Naive thymus-derived CD8-positive, alpha-beta T cell (primary cell): ENCODE results near the gene FBXL14. TPM values are rescaled to one million over a fixed set of nuclear protein-coding genes. Genes with fewer than 3 reads are reported as not detected.

Experiments used
- ATAC-seq, 2 donors: fragments of 150-1000 bp; cut with Tn5 transposase in 1 of 2; sonication (Bioruptor Pico), chemical (Tn5 transposase) in 1 of 2; 1 replicate in 1 of 2; 2 replicates in 1 of 2; pipeline ENCODE4 v1.10.0; 2021; ENCODE audit warnings: mild to moderate bottlenecking in 2 of 2, moderate library complexity in 2 of 2
- POLR2A ChIA-PET: fragments of 350-600 bp; sonication (Branson Sonifier 250); formaldehyde crosslinking; loops from one replicate; lab custom pipeline; 2021; ENCODE audit warnings: antibody characterized with exemption; lab: Charles Lee
- DNase-seq, 10 donors: peaks; one replicate each; pipeline versions ENCODE4 v3.0.0 to v3.0.0-alpha.2; 2020 to 2022
- H3K27ac Mint-ChIP-seq, 10 donors: one replicate each; pipeline ENCODE4 v1.8.0; 2020 to 2022; ENCODE audit warnings: mild to moderate bottlenecking in 10 of 10, mixed read lengths in 10 of 10, moderate library complexity in 4 of 10, inconsistent platforms in 1 of 10
- H3K27me3 Mint-ChIP-seq, 5 donors: one replicate each; pipeline ENCODE4 v1.8.0; 2021 to 2022; ENCODE audit warnings: mixed read lengths in 5 of 5
- H3K36me3 Mint-ChIP-seq, 3 donors: one replicate each; pipeline ENCODE4 v1.8.0; 2020 to 2022; ENCODE audit warnings: mixed read lengths in 3 of 3, mild to moderate bottlenecking in 2 of 3, inconsistent platforms in 1 of 3
- H3K4me1 Mint-ChIP-seq, 4 donors: one replicate each; pipeline ENCODE4 v1.8.0; 2021 to 2022; ENCODE audit warnings: mixed read lengths in 4 of 4
- H3K4me3 Mint-ChIP-seq, 10 donors: one replicate each; pipeline ENCODE4 v1.8.0; 2020 to 2022; ENCODE audit warnings: mild to moderate bottlenecking in 10 of 10, mixed read lengths in 10 of 10, moderate library complexity in 6 of 10, inconsistent platforms in 1 of 10
- H3K9me3 Mint-ChIP-seq, 9 donors: one replicate each; pipeline ENCODE4 v1.8.0; 2020 to 2022; ENCODE audit warnings: mixed read lengths in 9 of 9, mild to moderate bottlenecking in 3 of 9, inconsistent platforms in 1 of 9, moderate library complexity in 1 of 9
- polyA plus RNA-seq, 3 donors: library from polyadenylated mRNA; unstranded; fragments of 300-500 nt; fragmentation: Illumina TruSeq; gene quantifications; one replicate each; pipeline ENCODE4 v1.2.3, GENCODE V29; 2021
- total RNA-seq, 8 experiments: library from RNA in 2 of 8; stranded (reverse) in 2 of 8; gene quantifications; one replicate each; pipeline ENCODE4 v1.2.3 and lab custom pipeline; 2021 to 2026

Gene FBXL14
- total and polyA plus RNA-seq, 5 experiments from 2014 or later = 12.1 to 38.8 (median 24.5) TPM

DNA sequence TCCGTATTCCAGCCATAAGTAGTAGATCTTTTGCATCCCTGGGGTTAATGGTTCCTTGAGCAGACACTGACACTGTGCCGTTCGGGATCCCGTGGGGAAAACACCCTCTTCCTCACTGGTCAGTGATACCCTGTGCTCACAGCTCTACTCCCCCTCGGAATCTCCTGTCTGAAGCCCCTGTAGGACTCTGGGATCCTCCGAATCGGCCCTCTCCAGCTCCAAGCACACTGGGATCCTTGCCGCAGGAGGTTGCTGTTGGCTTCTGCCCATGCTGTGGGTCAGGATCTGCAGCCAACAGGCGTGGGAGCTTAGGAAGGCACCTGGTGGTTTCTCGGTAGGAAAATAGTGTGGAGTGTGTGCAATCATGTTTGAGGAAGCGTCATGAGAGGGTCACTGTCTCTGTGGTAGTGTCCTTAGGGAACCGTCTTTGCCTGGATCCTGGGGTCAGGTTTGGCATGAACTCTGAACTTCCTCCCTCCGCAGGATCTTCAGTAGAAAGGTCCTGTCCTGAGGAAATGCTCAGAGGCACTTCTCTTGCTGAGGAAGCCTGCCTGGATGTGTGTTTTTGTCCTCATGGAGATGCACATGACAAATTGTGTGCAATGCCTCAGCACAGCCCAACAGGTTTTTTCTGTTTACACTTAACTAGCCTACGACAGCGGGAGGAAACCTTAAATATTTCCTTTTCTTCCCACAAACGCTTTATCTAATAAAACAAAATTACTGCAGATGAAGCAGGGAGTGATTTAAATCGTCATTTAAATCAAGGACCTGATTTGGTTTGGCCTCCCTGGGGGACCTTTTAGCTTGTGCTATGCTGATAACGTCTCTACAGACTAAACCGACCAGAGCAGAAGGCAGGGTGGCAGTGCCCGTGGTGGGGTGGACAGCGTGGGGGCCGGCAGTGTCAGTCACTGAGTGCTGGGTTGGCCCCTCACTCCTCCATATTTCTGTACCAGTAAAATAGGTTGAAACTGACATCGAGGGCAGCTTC is 18.7 kb downstream of the FBXL14 start:
- no peak overlapping the region for H3K4me3 Mint-ChIP-seq
- no peaks in the 10 kb centered on the region for H3K9me3 Mint-ChIP-seq
- ATAC-seq (no peak), DNase-seq (no peak)
- peaks cover 0 to 12% (median 0%) of the 10 kb centered on the region in 3 donors for H3K36me3 Mint-ChIP-seq
- no peak overlapping the region for H3K27ac Mint-ChIP-seq
- H3K4me1 Mint-ChIP-seq = peaks cover 0 to 9% (median 2%) of the 10 kb centered on the region in 4 donors
- POLR2A ChIA-PET = interaction anchor here (0.6 kb wide), 1 partner anchor 192 kb away, joined by 6 read pairs; no protein-coding TSS in a partner anchor
- H3K27me3 Mint-ChIP-seq = no peaks in the 10 kb centered on the region

DNA sequence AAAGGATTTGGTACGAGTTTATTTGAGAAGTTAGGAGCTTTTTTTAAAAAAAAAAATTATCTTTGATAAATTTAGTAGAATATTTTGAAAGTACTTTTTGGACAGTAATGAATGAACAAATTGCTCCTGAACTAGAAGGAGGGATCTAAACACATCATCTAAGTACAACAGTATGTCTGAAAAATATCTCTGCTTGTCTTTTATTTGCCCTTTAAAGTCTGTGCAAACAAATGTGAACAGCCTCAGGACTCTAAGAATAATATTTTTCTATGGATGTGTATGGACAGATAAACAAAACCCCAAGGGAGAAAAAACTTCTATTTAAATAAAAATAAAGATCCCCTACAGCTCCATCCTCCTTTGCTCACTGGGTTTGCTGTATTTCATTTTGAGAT is 19.5 kb downstream of the FBXL14 start:
- ATAC-seq (no peak), DNase-seq (no peak)
- Mint-ChIP-seq H3K4me3 (no peak overlapping the region), H3K27ac (no peak overlapping the region), H3K27me3 (peaks cover 0 to 4% (median 0%) of the 10 kb centered on the region in 5 donors), H3K9me3 (no peaks in the 10 kb centered on the region), H3K36me3 (peaks cover 0 to 10% (median 7%) of the 10 kb centered on the region in 3 donors), H3K4me1 (peaks cover 0 to 9% (median 2%) of the 10 kb centered on the region in 4 donors)
- POLR2A ChIA-PET = no interaction called here

DNA sequence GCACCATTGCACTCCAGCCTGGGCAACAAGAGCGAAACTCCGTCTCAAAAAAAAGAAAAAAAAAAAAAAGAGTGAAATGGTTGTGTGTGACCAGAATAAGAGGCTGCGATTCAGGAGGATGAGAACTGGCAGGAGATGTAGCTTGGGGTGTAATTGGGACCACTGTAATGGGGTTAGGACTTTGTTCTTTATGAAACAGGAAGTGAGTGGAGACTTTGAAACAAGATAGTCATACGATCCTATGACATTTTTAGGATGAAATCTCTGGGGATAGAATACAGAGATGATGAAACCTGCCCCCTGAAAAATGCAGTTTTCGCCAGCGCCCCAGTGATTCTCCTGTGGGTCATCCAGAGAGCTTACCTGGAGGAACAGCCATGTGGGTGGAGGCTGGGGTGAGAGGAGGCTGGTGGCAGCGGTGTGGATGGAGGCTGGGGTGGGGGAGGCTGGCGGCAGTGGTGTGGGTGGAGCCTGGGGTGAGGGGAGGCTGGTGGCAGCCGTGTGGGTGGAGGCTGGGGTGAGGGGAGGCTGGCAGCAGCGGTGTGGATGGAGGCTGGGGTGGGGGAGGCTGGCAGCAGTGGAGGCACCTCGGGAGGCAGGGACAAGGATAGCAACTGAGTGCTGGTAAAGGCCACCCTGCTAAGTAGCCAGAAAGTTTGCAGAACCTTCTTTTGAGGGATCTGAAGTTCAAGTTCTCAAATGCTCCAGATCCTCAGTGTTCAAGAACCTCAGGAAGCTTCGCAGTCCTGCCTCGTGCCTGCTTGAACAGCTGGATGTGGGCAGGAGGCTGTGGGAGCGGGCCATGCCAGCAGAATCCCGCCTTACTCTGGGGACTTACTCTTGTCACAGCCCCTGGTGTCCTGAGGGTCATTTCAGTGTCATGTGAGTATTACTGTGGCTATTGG is 20.2 kb downstream of the FBXL14 start:
- peaks cover 0 to 4% (median 0%) of the 10 kb centered on the region in 5 donors for H3K27me3 Mint-ChIP-seq
- no peak overlapping the region for H3K27ac Mint-ChIP-seq
- H3K36me3 Mint-ChIP-seq = peaks cover 0 to 8% (median 7%) of the 10 kb centered on the region in 3 donors
- DNase-seq (no peak), ATAC-seq (no peak)
- H3K4me3 Mint-ChIP-seq = no peak overlapping the region
- H3K9me3 Mint-ChIP-seq = no peaks in the 10 kb centered on the region
- POLR2A ChIA-PET = no interaction called here
- H3K4me1 Mint-ChIP-seq = peaks cover 0 to 9% (median 2%) of the 10 kb centered on the region in 4 donors

DNA sequence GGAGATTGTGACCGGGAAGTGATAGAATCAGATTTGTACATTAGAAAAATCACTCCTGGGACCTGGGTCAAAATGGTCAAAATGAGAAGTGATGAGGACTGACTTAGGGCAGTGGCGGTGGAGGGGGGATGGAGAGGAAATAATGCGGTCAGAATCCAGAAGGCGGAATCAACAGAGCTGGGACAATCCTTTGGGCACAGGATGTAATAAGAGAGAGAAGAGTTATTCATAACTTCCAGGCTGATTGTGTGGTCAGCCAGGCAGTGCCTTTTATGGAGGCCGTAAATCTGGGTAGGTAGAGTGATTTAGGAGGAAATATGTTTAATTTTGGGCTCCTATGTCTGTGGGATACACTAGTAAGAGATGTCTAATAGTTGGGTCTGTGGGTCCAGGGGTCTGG is 21.6 kb downstream of the FBXL14 start:
- ATAC-seq (no peak), DNase-seq (no peak)
- peaks cover 0 to 9% (median 3%) of the 10 kb centered on the region in 4 donors for H3K4me1 Mint-ChIP-seq
- no peaks in the 10 kb centered on the region for H3K9me3 Mint-ChIP-seq
- H3K27me3 Mint-ChIP-seq = peaks cover 0 to 6% (median 3%) of the 10 kb centered on the region in 5 donors
- peaks cover 0 to 7% (median 6%) of the 10 kb centered on the region in 3 donors for H3K36me3 Mint-ChIP-seq
- peak overlapping the region in 1 of 10 donors; percentile 49 for H3K27ac Mint-ChIP-seq
- POLR2A ChIA-PET = no interaction called here
- no peak overlapping the region for H3K4me3 Mint-ChIP-seq

DNA sequence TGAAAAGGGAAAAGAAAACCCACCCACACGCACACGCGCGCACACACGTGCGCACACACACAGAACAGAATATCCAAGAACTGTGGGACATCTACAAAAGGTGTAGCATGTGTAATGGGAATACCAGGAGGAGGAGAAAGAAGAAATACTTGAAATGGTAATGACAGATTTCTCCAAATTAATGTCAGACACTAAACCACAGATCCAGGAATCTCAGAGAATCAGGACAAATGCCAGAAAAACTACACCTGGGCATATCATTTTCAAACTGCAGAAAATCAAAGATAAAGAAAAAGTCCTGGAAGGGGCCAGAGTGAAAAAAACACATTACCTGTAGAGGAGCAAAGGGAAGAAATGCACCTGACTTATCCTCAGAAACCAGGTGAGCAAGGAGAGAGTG is 26.5 kb downstream of the FBXL14 start:
- peaks cover 0 to 7% (median 6%) of the 10 kb centered on the region in 5 donors for H3K27me3 Mint-ChIP-seq

DNA sequence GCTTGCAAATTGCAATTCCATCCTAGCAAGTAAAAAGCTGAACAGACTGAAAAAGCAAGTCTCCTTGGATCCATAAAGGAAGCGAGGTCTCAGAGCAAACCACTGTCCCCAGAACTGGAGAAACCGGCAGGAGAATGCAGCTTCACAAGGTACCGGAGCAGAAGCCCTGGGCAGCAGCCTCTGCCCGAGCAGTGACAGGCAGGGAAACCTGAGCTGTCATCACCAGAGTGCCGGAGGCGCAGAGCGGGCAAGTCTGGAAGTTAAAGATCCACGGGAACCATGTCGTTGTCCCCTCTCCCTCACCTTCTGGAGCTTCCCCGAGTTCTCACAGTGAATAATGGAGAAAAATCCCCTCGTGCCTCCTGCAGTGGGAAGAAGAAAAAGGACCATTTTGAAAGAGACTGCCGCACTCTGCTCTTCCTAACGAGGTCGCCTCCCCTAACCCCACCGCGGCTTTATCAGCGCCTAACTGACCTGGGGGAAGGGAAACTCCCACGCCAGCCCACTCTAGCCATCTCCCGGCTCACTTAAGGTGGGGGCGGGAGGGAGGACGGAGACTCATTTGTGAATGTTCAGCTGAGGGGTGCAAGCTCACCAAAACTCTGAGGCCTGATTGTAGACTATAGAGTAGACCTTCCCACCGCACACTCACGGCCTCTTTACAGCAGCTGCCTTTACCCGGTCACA is 27.8 kb downstream of the FBXL14 start:
- Mint-ChIP-seq H3K4me1 (peaks cover 0 to 1% (median 0%) of the 10 kb centered on the region in 4 donors), H3K9me3 (no peaks in the 10 kb centered on the region), H3K27me3 (peaks cover 0 to 7% (median 6%) of the 10 kb centered on the region in 5 donors), H3K27ac (no peak overlapping the region), H3K4me3 (no peak overlapping the region), H3K36me3 (peaks cover 5 to 24% (median 15%) of the 10 kb centered on the region in 3 donors)
- POLR2A ChIA-PET = no interaction called here
- no peak for DNase-seq
- no peak for ATAC-seq

More for the DNA sequence above, 26.5 kb downstream of the FBXL14 start:
- H3K27ac Mint-ChIP-seq = no peak overlapping the region
- H3K9me3 Mint-ChIP-seq = no peaks in the 10 kb centered on the region
- no peak overlapping the region for H3K4me3 Mint-ChIP-seq
- DNase-seq = no peak
- H3K4me1 Mint-ChIP-seq = peaks cover 0 to 1% (median 0%) of the 10 kb centered on the region in 4 donors
- ATAC-seq = no peak
- H3K36me3 Mint-ChIP-seq = peaks cover 5 to 24% (median 15%) of the 10 kb centered on the region in 3 donors
- POLR2A ChIA-PET = no interaction called here

DNA sequence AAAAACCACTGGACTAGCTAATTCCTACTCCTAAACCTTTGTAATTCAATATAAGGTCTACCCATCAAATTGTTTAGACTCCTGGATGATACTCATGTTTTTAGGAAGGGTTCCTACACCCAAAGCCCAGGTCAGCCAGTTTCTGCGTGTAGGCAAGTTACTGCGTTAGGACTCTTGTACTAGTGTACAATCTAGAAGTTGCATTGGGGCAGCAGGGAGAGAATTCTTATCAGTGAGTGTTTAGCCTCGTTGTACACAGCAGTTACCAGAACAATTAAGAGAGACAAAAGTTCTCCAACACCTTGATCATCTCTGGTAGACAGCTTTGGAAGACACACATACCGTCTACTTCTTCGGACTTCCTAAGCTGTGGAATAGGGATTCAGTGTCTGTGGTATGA is 29.2 kb downstream of the FBXL14 start:
- peaks cover 0 to 7% (median 2%) of the 10 kb centered on the region in 5 donors for H3K27me3 Mint-ChIP-seq
- H3K4me1 Mint-ChIP-seq = peaks cover 0 to 1% (median 0%) of the 10 kb centered on the region in 4 donors
- H3K9me3 Mint-ChIP-seq = no peaks in the 10 kb centered on the region
- peaks cover 5 to 19% (median 12%) of the 10 kb centered on the region in 3 donors for H3K36me3 Mint-ChIP-seq
- ATAC-seq = no peak
- POLR2A ChIA-PET = no interaction called here
- H3K4me3 Mint-ChIP-seq = no peak overlapping the region
- no peak overlapping the region for H3K27ac Mint-ChIP-seq
- no peak for DNase-seq

DNA sequence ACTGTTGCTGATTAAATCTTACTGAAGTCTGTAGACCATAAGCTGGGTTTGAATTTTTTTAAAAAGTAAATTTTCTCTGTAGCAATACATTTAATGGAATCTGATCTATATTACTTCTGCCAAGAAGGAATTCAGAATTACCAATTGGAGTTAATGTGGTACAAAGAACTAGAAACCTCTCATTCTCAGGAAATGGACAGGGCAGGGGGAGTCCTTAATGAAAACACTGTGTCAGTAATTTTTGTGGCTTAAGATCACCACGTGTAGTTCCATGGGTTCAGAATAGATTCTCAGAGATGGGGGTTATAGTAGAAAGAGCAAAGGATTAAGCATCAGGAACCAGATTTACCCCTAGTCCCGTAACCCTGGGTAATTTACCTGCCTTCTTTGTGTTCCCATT is 30.3 kb downstream of the FBXL14 start:
- POLR2A ChIA-PET = no interaction called here
- ATAC-seq = no peak
- no peak overlapping the region for H3K27ac Mint-ChIP-seq

DNA sequence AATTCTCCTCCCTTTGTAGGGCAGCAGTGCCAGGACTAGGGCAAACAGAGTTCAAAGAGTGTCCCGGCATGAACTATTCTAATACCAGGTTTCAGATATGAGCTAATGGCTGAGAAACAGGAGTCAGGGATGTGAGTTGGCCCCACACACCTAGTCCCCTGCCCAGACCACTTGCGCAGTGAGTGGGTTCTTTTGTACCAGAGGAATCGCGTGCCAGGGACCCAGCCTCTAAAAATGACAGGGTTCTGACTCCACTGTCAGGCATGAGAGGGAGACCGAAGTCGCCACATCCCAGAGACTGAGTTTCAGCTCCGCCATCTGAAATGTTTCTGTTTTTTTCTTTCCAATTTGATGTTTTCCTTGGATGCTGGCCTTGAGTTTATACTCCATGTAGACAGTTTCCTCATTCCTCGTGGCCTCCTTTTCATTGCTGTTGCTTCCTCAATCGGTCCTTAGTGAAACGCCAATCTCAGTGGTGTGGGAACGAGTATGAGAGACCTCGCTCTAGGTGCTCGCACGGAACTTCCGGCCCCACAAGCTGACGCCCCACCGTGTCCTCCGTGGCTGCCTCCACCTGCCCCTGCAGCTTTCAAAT is 31.5 kb downstream of the FBXL14 start:
- Mint-ChIP-seq H3K36me3 (peaks cover 5 to 19% (median 8%) of the 10 kb centered on the region in 3 donors), H3K27ac (no peak overlapping the region), H3K9me3 (no peaks in the 10 kb centered on the region), H3K4me3 (no peak overlapping the region), H3K4me1 (no peaks in the 10 kb centered on the region), H3K27me3 (peaks cover 1 to 11% (median 6%) of the 10 kb centered on the region in 5 donors)
- DNase-seq = no peak
- ATAC-seq = no peak
- POLR2A ChIA-PET = no interaction called here

More for the DNA sequence above, 30.3 kb downstream of the FBXL14 start:
- peaks cover 1 to 11% (median 6%) of the 10 kb centered on the region in 5 donors for H3K27me3 Mint-ChIP-seq
- peaks cover 5 to 19% (median 8%) of the 10 kb centered on the region in 3 donors for H3K36me3 Mint-ChIP-seq
- H3K4me3 Mint-ChIP-seq = no peak overlapping the region
- no peaks in the 10 kb centered on the region for H3K9me3 Mint-ChIP-seq
- DNase-seq = no peak
- H3K4me1 Mint-ChIP-seq = peaks cover 0 to under 1% (median 0%) of the 10 kb centered on the region in 4 donors

DNA sequence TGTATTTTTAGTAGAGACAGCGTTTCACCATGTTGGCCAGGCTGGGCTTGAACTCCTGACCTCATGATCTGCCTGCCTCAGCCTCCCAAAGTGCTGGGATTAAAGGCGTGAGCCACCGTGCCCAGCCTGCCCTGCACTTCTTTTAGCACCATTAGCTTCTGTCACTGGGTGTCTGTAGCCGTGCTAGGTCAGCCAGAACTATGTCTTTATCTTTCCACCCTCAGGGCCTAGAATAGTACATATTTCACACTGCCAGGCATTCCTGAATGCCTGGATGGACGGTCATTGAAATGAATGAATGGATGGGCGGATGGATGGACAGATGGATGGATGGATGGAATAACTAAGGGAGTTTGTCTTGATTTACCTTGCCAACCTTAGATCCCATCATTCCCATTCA is 33.7 kb downstream of the FBXL14 start:
- no peak overlapping the region for H3K4me3 Mint-ChIP-seq
- ATAC-seq = no peak
- H3K9me3 Mint-ChIP-seq = no peaks in the 10 kb centered on the region
- POLR2A ChIA-PET = interaction anchor here (0.6 kb wide), 1 partner anchor 15 kb away, joined by 3 read pairs; no protein-coding TSS in a partner anchor
- peaks cover 2 to 13% (median 7%) of the 10 kb centered on the region in 3 donors for H3K36me3 Mint-ChIP-seq
- no peak for DNase-seq
- H3K27ac Mint-ChIP-seq = no peak overlapping the region
- peaks cover 0 to 11% (median 4%) of the 10 kb centered on the region in 5 donors for H3K27me3 Mint-ChIP-seq
- no peaks in the 10 kb centered on the region for H3K4me1 Mint-ChIP-seq

DNA sequence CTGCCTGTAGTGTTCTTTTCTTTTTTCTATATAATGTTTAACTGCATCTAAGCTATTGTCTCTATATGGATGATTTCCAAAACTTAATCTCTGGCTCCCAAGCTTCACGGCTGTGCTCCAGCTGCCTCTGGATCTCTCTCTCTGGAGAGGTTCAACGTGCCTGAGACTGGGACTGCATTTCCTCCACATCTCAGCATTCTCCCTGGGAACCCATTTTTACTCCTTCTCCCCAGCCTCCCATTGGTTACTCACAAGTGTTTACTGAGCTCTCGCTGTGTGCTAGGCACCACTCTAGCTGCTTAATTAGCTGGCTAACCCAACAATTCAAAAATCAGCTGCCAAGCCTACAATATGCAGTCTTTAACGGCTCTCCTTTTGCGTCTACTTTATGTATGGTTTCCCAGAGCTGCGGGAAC is 34.7 kb downstream of the FBXL14 start:
- ATAC-seq (no peak), DNase-seq (no peak)
- Mint-ChIP-seq H3K4me1 (no peaks in the 10 kb centered on the region), H3K9me3 (no peaks in the 10 kb centered on the region), H3K27ac (no peak overlapping the region), H3K27me3 (peaks cover 0 to 11% (median 4%) of the 10 kb centered on the region in 5 donors), H3K36me3 (peaks cover 0 to 6% (median 0%) of the 10 kb centered on the region in 3 donors), H3K4me3 (no peak overlapping the region)
- POLR2A ChIA-PET = no interaction called here
